GM18907 (cell line): ENCODE results near the gene NKX1-1.
"Not testable (repeated sequence)": the region's sequence is repeated elsewhere in the genome, so short reads cannot be mapped to it uniquely, and the experiment has no call there.

Experiments
- ATAC-seq: cut with Tn5 transposase; IDR thresholded peaks from one replicate; pipeline ENCODE4 v1.9.1; 2021; ENCODE audit warnings: mild to moderate bottlenecking, moderate library complexity; ENCODE audit not compliant: unreplicated experiment

Gene NKX1-1

DNA sequence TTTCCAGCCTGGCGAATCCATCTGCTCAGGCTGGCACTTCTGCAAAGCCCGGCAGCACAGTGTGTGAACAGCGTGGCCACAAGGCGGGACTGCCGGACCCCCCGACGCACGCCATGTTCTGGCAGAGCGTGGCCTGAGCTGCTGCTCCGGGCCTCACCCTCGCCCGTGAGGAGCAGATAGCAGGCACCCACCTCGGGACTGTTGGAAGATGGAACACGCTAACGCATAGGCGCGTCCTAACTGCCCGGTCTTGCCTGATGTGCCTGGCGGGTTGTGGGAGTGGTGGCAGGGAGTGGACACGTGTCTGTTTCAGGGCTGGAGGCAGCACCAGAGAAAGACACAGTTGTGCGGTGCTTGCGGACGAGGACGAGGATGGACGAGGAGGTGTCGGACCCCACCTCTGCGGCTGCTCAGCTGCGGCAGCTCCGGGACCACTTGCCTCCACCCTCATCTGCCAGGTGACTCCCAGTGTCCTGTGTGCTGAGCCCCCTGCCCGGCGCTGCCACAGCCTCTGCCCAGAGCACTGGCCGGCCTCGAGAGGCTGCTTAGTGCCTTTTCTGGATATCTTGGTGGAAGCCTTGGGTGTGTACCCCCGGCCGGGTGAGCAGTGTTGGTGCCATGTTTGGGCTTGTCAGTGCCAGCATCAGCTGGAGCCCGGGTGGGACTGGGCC is 31.1 kb downstream of the NKX1-1 start:
- ATAC-seq, result no peak

DNA sequence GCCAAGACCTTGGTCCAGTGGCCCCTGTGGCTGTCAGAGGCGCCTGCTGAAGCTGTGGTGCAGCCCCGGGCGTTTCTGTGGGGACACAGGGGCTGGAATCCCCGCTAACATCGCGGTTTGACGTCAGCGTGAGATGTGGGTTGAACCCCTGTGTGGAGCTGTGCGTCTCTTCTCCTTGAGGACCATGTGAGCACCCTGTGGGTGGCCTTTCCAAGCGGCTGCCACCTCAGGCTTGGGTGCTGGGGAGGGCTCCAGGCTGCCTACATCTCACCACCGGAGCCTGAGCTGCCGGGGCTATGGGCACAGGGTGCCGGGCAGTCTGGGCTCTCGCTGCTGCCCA is 31.6 kb downstream of the NKX1-1 start:
- no peak for ATAC-seq

DNA sequence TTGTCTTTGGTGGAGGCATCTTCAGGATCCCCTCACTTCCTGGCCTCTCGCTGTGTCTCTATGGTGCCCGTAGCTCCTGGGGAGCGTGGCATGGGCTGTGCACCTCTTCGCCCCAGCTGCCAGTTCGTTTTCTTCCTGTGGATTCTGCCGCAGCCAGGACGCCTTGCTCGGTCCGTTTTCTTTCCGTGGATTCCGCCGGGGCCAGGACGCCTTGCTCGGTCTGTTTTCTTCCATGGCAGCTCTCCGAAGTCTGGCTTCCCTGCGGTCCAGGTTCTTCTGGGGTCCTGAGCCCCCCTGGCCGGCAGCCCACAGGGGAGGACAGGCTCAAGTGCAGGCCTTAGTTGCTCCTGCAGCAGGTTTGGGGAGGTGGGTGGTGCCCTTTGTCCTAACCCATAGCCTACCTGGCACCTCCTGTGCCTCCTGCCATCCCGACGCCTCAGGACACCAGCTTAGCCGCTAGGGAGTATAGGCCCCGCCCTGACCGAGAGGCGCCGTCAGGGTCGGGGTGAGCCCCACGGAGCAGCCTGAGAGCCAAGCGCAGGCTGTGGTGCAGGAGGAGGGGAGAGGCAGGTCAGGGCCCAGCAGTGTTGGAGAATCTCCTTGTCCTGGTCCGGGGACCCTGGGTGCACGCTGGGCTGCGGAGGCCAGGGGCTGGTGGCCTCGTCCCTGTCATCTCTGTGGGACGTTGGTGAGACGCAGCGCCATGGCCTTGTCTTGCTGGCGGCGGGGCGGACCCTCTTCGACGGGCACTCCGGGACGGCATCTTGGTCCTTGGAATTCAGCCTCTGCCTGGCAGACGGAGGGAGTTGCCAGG is 32.1 kb downstream of the NKX1-1 start:
- ATAC-seq, result no peak

DNA sequence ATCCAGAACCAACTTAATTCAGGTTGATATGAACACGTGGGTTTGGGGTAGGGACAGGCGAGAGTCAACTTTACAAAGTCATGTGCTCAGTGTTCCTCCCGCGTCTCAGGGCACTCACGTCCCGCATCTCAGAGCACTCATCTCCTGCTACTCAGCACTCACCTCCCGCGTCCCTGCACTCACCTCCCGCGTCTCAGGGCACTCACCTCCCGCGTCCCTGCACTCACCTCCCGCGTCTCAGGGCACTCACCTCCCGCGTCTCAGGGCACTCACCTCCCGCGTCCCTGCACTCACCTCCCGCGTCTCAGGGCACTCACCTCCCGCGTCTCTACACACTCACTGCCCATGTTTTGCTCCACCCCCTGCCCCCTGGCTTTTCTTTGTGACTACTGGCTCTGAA is 33.7 kb downstream of the NKX1-1 start:
- ATAC-seq, result not testable (repeated sequence)

DNA sequence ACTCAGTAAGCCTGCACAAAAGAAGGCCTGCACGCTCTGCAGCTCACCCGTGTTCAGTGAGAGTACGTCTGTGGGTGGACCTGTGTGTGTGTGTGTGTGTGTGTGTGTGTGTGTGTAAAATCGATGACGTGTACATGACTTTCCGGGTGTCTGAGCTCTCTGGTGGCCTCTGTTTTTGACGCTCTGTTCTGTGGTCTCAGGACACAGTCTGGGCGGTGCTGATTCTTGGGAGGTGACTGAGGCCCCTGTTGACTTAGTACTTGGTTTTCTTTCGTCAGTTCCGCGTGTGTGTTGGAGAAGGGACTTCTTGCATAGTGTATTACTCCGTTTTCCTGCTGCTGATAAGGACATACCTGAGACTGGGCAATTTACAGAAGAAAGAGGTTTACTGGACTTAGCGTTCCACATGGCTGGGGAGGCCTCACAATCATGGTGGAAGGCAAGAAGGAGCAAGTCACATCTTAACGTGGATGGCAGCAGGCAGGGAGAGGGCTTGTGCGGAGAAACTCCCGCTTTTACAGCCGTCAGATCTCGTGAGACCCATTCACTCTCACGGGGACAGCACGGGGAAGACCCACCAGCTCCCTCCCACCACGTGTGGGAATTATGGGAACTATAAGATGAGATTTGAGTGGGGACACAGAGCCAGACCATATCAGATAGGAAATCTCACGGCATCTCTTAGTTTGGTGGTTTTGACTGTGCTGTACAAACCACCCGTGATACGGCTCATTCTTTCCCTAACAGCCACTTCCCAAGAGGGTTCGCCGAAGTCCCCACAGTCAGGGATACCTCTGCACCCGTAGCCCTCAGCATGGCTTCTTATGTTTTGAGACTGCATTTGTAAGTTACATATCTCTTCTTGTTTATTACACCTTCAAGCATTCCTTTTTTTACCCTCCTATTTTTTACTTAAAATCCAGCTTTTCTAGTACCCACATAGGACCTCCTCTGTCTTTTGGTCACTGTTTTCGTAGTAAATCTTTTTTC is 34.8 kb downstream of the NKX1-1 start:
- ATAC-seq, result no peak

DNA sequence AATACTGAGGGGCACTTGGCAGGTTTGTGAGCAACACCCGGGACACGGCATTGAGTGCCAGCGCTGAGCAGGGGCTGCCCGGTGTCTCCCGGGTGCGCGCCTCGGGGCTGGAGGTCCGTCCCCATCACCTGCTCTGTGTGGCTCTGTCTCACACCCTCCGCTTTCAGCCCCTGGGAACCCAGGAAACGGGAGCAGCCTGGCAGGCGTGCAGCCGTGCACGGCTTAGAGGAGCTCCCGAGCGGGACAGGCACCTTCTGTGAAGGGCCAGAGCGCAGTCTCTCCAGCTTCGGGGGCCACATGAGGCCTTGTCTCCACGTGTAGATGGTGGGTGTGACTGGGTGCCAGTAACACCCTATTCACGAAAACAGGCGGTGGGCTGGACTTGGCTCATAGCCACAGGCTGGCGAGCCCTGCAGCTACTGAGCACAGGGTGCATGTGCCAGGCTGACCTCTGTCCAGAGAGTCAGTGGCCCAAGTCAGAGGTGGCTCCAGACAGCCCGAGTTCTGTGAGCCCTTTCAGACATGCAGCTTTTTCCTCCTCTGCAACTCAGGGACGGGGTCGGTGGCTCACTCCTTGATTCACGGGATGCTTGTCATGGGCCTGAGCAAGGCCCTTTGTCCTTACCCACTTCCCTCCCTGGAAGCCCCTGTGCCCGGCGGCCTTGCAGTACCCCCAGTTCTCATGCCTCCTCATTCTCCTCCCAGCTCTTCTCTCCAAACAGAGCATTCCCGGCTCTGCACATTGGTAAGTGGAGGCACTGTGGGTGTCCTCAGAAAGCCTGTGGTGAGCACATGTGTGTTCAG is 35.7 kb downstream of the NKX1-1 start:
- no peak for ATAC-seq

DNA sequence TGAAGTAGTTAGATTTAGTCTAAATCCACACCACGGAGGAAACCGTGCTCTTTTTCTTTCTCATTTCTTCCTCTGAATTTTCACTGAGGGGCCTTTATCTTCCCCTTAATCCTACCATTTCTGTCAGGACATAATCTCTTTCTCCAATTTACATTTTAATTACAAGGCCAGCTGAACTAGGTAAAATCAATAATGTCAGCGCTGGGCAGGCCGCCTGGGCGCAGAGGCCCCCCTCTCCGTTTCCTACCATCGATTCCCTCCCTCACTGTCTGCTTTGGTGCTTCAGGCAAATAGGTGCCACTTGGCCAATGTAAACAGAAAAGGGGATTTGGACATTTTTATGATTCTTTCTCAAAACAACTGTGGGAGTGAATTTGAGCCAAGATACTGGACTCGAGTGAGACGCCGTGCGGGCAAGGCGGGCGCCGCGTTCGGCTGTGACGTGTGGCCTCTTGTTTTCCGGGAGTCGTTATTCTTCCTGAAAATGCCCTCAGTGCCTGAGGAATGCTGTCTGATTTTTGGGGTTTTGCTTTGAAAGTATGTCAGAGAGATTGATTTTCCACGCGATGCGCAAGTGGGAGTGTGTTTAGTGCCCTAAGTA is 36.7 kb downstream of the NKX1-1 start:
- no peak for ATAC-seq

DNA sequence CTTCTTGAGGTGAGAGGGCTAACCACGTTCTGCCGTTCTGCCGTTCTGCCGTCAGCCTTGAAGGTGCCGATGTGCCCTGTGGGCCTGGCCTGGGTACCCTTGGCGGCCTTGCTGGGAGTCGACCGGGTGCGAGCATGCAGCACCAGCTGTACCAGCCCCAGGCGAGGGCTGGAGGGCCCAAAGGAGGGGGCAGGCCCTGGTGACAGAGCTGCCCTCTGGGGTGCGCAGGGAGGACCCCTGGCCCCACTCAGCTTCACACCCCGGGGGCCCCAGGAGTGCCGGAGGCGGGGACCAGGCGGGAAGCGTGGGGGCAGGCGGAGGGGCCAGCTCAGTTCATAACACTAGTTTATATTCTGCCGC is 37.2 kb downstream of the NKX1-1 start:
- no peak for ATAC-seq

DNA sequence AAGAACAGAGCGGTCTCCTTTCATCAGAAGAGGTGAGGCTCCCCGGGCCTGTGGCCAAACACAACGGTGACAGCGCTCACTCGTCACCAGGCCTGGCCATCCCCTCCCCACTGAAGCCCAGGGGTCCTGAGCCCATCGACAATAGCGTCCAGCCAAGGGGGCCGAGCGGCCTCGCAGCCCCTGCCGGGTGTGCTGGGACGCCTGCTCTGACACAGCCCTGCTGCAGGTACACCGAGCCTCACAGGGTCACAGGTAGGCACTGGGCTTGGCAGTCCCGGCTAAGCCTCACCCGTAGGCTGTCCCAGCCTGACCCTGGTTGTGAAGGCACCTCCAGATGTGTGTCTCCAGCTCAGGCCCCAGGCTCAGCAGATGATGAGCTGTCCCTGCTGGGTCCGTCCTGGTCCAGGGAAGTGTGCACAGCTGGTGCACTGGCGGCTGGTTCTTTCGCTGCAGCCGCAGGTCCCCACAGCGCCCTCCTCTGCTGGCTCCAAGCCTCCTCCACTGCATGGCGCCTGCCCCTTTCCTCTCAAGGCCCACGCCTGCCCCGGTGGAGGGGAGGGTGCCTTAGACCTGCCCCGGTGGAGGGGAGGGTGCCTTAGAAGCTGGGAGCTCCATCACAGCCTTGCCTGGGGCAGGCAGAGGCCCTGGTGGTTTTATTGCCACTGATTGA is 37.7 kb downstream of the NKX1-1 start:
- no peak for ATAC-seq

DNA sequence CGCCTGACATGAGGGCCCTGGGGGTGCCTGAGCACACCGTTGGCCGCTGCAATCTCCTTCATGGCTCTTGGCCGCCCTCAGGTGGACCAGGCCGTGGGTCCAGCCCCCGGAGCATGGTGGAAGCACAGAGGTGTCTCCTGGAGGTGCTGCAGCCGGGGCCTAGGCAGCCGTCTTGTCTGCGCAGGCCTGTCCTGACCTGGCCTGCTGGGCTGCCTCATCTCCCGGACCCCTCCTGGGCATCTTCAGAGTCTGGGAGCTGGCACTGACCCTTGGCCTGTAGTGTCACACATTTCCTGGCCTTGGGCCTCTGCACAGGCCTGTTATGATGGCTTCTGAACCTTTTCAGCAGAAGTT is 38.3 kb downstream of the NKX1-1 start:
- no peak for ATAC-seq

DNA sequence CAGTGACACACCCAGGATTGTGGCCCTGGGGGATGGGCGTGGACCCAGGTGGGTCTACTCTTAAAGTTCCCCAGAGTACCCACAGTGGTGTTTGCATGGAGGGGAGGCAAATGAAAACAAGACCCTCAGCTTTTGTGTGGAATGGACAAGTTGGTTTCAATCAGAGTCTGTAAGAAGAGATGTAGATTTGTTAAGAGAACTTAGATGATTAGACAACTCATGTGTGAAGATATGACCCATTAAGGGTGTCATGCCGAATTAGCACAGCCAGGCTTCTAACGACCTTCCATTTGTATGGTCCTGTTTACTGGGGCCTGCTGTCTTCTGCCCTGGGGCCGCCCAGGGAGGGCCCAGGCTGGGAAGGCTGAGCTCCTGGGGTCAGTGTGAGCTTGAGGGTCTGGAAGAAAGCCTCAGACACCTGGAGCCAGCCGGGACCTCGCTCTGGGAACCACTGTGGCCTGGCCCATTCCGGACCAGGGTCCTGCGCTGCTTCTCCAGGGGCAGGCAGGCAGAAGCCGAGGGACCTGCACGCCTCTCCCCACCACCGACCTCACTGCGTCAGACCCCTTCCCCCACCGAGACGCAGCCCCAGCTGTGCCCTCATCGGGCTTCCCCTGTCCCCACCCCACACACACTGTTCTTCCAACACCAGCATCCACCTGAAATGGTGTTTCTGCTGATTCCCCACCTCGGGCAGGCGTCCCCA is 38.9 kb downstream of the NKX1-1 start:
- ATAC-seq, result no peak

DNA sequence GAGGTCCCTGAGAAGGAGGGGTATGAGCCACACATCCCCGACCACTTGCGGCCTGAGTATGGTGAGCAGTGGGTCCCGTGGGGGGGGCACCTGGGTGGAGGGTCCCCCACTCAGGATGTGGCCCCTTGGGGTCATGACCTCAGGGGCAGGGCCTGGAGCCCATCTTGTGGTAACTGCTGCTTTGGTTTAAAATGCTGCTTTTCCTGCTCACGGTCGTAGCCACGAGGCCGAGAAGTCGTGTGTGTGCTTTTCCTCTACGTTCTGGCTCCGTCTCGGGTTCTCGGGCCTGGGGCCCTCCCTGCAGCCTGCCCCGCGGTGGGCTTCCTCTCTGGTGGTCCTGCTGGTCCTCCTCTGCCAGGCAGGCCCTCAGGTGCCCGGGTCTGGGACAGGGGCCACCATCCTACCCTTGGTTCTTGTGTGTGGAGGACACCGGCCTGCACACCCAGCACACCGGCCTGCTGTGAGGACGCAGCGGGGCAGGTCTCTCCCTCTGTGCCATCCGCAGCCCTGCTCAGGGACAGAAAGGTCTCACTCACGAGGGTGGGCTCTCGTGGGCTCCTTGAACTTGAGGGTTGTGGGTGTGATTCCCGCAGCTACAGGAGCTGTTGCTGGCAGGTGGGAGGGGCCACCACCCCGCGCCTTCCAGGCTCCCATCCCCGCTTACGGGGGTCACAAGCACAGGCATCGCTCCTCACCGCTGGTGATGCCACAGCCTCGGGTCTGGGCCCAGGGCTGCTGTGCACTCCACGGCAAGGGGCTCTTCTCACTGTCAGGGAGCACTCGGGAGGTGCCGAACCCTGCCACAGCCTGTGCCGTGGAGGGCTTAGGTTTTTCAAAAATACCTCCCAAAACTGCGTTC is 39.6 kb downstream of the NKX1-1 start:
- ATAC-seq, result no peak

DNA sequence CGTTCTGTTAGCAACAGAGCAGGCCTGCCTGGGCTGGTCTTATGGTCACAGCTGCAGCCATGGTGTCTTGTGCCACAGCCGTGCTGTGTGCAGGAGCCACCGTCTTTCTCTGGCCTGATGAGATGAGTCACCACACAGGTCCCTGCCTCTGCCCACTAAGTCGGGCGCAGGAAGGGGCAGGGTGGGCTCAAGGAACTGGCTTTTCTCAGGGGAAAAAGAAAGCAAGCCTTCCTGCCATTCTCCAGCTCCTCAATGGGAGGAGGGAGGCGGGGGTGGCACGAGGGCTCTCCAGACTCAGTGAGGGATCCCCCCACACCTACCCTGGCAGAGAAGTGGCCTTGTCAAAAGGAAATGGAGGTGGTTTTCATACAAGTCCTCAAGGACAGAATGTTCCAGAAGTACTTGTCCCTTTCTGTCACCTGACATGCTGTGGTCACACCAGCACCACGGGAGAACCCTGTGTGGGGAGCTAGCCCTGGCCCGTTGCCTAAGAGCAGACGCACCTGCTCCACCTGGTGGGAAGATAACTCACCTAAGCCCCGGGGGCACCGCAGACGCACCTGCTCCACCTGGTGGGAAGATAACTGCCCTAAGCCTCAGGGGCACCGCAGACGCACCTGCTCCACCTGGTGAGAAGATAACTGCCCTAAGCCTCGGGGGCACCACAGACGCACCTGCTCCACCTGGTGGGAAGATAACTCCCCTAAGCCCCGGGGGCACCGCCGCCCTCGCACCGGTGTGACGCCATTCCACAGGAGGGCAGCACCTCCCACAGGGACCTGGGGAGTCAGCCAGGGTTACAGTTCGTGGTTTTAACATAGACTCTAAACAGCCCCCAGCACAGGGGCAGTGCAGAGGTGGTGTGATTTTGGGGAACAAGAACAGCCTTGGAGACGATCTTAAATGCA is 40.7 kb downstream of the NKX1-1 start:
- no peak for ATAC-seq

DNA sequence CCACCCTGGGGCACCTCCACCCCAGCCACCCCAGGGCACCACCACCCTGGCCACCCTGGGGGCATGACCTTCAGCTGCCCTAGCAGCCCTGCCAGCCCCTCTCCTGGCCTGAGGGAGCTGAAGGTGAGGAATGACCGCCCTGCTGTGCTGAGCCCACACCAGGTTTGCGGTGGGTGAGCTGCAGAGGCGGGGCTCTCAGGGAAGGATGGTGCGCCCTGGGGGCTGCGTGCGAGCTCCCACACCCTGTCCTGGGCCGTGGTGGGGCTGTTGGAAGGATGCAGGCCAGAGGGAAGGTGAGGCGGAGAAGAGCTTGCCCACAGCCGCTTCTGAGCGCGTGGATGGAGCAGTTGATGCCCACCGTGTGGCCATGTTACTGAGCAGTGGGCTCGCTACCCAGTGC is 41.5 kb downstream of the NKX1-1 start:
- no peak for ATAC-seq

DNA sequence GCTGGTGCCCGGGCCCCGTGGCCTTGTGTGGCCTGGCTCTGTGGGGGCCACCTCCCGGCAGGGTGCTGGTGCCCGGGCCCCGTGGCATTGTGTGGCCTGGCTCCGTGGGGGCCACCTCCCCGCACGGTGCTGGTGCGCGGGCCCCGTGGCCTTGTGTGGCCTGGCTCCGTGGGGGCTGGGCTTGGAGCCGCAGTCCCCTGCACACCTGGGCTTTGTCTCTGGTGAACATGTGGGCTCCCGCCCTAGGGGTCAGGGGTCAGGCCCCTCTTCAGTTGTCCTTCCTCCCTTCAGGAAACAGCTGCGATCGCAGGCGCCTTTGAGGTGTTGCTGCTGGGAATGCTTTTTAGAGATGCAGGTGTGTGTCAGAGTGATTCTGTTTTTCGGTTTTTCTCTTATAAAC is 42.0 kb downstream of the NKX1-1 start:
- ATAC-seq, result no peak

DNA sequence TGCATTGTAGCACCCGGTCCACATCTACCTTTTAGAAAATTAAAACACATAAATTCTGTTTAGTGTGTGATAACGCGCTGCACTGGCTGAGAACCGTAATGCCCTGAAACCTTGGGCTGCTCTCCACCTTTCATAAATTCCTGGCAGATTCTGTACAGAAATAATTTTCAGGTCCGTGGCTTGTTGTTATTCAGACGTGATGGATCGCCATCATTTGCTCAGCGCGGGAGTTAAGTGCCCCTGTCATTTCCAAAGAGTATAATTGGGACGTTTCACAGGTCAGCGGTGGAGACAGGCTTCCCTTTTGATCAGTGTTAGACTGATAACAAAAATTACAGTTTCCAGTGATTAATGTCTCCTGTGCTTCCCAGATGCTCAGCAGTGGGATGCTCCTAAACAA is 42.7 kb downstream of the NKX1-1 start:
- ATAC-seq, result no peak

DNA sequence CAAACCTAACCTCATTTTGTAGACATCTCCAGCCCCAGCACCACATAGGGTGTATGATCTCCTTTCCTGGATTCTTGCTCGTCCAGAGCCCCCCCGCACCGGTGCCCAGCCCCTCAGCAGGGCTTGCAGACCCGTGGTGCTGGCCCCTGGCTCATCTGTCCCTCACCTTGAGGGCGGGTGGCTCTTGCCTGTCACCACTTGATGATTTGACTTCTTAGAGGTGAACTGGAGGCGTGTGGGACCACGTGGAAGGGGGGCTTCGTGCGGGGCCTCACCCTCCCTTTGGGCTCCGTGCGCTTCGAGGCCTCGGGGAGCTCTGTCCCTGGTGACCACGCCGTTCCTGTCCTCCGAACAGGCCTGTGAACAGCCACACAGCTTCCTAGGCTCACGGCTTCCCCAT is 43.7 kb downstream of the NKX1-1 start:
- no peak for ATAC-seq
